Aorta (tissue), 5 donors: ENCODE measurements around the gene VWF. TPM values are rescaled to one million over a fixed set of nuclear protein-coding genes. Genes with fewer than 3 reads are reported as not detected.
A peak's percentile ranks its signal among the peaks of the same experiment; 100 is the strongest.

Source experiments
- ATAC-seq: fragments of 200-7000 bp; cut with Tn5 transposase; one replicate; pipeline ENCODE4 v1.9.1; 2022; ENCODE audit warnings: moderate library complexity; ENCODE audit not compliant: low FRiP score
- DNase-seq, 2 donors: peaks; one replicate each; pipeline ENCODE4 v3.0.0-alpha.2; 2020
- H3K27ac ChIP-seq, 2 donors: one replicate each; pipeline ENCODE4 v1.5.1; 2013; ENCODE audit warnings: low read length in 2 of 2, mild to moderate bottlenecking in 2 of 2, moderate library complexity in 2 of 2, control low read depth in 1 of 2, inconsistent platforms in 1 of 2, low read depth in 1 of 2
- H3K27me3 ChIP-seq, 2 donors: one replicate each; pipeline ENCODE4 v1.6.1; 2013; ENCODE audit warnings: control low read depth in 1 of 2, low read length in 1 of 2, mild to moderate bottlenecking in 1 of 2, moderate library complexity in 1 of 2; ENCODE audit not compliant: insufficient read depth in 2 of 2, control insufficient read depth in 1 of 2
- H3K36me3 ChIP-seq, 2 donors: one replicate each; pipeline ENCODE4 v1.6.1; 2013; ENCODE audit warnings: control low read depth in 1 of 2, low read length in 1 of 2, mild to moderate bottlenecking in 1 of 2; ENCODE audit not compliant: insufficient read depth in 2 of 2, control insufficient read depth in 1 of 2
- H3K4me1 ChIP-seq, 2 donors: one replicate each; pipeline ENCODE4 v1.6.1; 2013; ENCODE audit warnings: low read length in 2 of 2, control low read depth in 1 of 2, mild to moderate bottlenecking in 1 of 2, moderate library complexity in 1 of 2; ENCODE audit not compliant: insufficient read depth in 2 of 2, control insufficient read depth in 1 of 2
- H3K4me3 ChIP-seq, 2 donors: one replicate each; pipeline ENCODE4 v1.5.1; 2013; ENCODE audit warnings: low read length in 2 of 2, control low read depth in 1 of 2, mild to moderate bottlenecking in 1 of 2
- H3K9me3 ChIP-seq: one replicate; pipeline ENCODE4 v1.6.1; 2013; ENCODE audit warnings: mild to moderate bottlenecking, low read length; ENCODE audit not compliant: control insufficient read depth
- WGBS, 2 donors: extraction: QIAGEN DNeasy Blood & Tissue Kit; methylation state at CpG; one replicate each; pipeline ENCODE4 v1.1.7; 2013; 5-methylcytosine and 5-hydroxymethylcytosine counted together
- intact Hi-C, 2 donors: fragments of 100-400 bp; cut with DNase I; formaldehyde crosslinking; loops; one replicate each; pipeline versions ENCODE4 v1.14.2 to v1.15.0; 2022
- polyA plus RNA-seq, 2 donors: library from polyadenylated mRNA; stranded (reverse); fragments of 200-250 nt; gene quantifications; one replicate each; pipeline ENCODE4 v1.2.3, GENCODE V29; 2013
- total RNA-seq, 2 donors: library from RNA; stranded (reverse); fragmentation: NEBNext Ultra II Directional; extraction: Animal tissue kit (Norgen Biotek cat#: 25700); gene quantifications; one replicate each; pipeline ENCODE4 v1.2.1, GENCODE V29; 2021
- donor health status: healthy with polysubstance abuse.
- donor health status: Bipolar disorder and iron deficiency.
- donor health status: DM: no; HTN: no; CAD: no.
- donor health status: DM: no; HTN: no; CAD: no.
- donor health status: DM: yes; HTN: yes; CAD: no.

VWF gene
- total and polyA plus RNA-seq, 4 donors = 1.3 to 619 (median 263) TPM

- ATAC-seq = peak; percentile 33
- no peaks in the 10 kb centered on the region for H3K36me3 ChIP-seq
- H3K27me3 ChIP-seq = no peaks in the 10 kb centered on the region
- H3K9me3 ChIP-seq = no peaks in the 10 kb centered on the region
- 74 to 80% methylated on average over 14 of the region's 14 CpGs for WGBS, 2 donors
- H3K4me1 ChIP-seq = no peaks in the 10 kb centered on the region
- no peak overlapping the region for H3K4me3 ChIP-seq
- DNase-seq = no peak
- H3K27ac ChIP-seq = no peak overlapping the region
- intact Hi-C loops = no loop called here
Measured at GRCh38 chr12:6116471-6117021, 7.9 kb downstream of the VWF start.

GRCh38 chr12:6115389-6115788 lies 9.1 kb downstream of the VWF start:
- no peaks in the 10 kb centered on the region for H3K36me3 ChIP-seq
- no peak overlapping the region for H3K4me3 ChIP-seq
- H3K27ac ChIP-seq = no peak overlapping the region
- WGBS, 2 donors = 72 to 83% methylated on average over 6 of the region's 6 CpGs
- ATAC-seq = no peak
- no peaks in the 10 kb centered on the region for H3K4me1 ChIP-seq
- intact Hi-C loops = no loop called here
- no peak for DNase-seq
- no peaks in the 10 kb centered on the region for H3K27me3 ChIP-seq
- no peaks in the 10 kb centered on the region for H3K9me3 ChIP-seq

GRCh38 chr12:6114476-6114870 lies 10.0 kb downstream of the VWF start:
- Histone ChIP-seq H3K27ac (no peak overlapping the region), H3K4me1 (no peaks in the 10 kb centered on the region), H3K9me3 (no peaks in the 10 kb centered on the region), H3K4me3 (no peak overlapping the region), H3K27me3 (no peaks in the 10 kb centered on the region), H3K36me3 (no peaks in the 10 kb centered on the region)
- intact Hi-C loops = no loop called here
- peak; percentile 17 for ATAC-seq
- no peak for DNase-seq
- WGBS, 2 donors = 95% methylated on average over 6 of the region's 6 CpGs

GRCh38 chr12:6113691-6114475 lies 10.6 kb downstream of the VWF start:
- no peak for DNase-seq
- intact Hi-C loops = no loop called here
- Histone ChIP-seq H3K27me3 (no peaks in the 10 kb centered on the region), H3K4me1 (no peaks in the 10 kb centered on the region), H3K9me3 (no peaks in the 10 kb centered on the region), H3K36me3 (no peaks in the 10 kb centered on the region), H3K27ac (no peak overlapping the region), H3K4me3 (no peak overlapping the region)
- ATAC-seq = no peak
- 85 to 88% methylated on average over 11 of the region's 11 CpGs for WGBS, 2 donors

- H3K36me3 ChIP-seq = no peaks in the 10 kb centered on the region
- no peaks in the 10 kb centered on the region for H3K9me3 ChIP-seq
- ATAC-seq = no peak
- DNase-seq = no peak
- H3K27me3 ChIP-seq = no peaks in the 10 kb centered on the region
- H3K4me3 ChIP-seq = no peak overlapping the region
- WGBS, 2 donors = 65 to 72% methylated on average over 5 of the region's 5 CpGs
- H3K4me1 ChIP-seq = no peaks in the 10 kb centered on the region
- intact Hi-C loops = no loop called here
- no peak overlapping the region for H3K27ac ChIP-seq
Measured at GRCh38 chr12:6112004-6112403, 12.5 kb downstream of the VWF start.

GRCh38 chr12:6110006-6110405 lies 14.5 kb downstream of the VWF start:
- no peaks in the 10 kb centered on the region for H3K27me3 ChIP-seq
- H3K36me3 ChIP-seq = no peaks in the 10 kb centered on the region
- H3K4me1 ChIP-seq = no peaks in the 10 kb centered on the region
- no peak overlapping the region for H3K27ac ChIP-seq
- no peaks in the 10 kb centered on the region for H3K9me3 ChIP-seq
- 78 to 82% methylated on average over 4 of the region's 4 CpGs for WGBS, 2 donors
- no peak for DNase-seq
- no peak for ATAC-seq
- intact Hi-C loops = no loop called here
- H3K4me3 ChIP-seq = no peak overlapping the region

GRCh38 chr12:6106218-6106617 lies 18.3 kb downstream of the VWF start:
- 97% methylated on average over 3 of the region's 3 CpGs for WGBS, 2 donors
- H3K27ac ChIP-seq = no peak overlapping the region

GRCh38 chr12:6104842-6105241 lies 19.6 kb downstream of the VWF start:
- H3K4me3 ChIP-seq = no peak overlapping the region
- no peak overlapping the region for H3K27ac ChIP-seq
- no peak for ATAC-seq
- no peaks in the 10 kb centered on the region for H3K27me3 ChIP-seq
- intact Hi-C loops = no loop called here
- H3K9me3 ChIP-seq = no peaks in the 10 kb centered on the region
- no peaks in the 10 kb centered on the region for H3K36me3 ChIP-seq
- 95% methylated on average over 2 of the region's 2 CpGs for WGBS, 2 donors
- no peak for DNase-seq
- H3K4me1 ChIP-seq = no peaks in the 10 kb centered on the region

More at GRCh38 chr12:6106218-6106617, 18.3 kb downstream of the VWF start:
- Histone ChIP-seq H3K9me3 (no peaks in the 10 kb centered on the region), H3K4me3 (no peak overlapping the region), H3K27me3 (no peaks in the 10 kb centered on the region), H3K36me3 (no peaks in the 10 kb centered on the region), H3K4me1 (no peaks in the 10 kb centered on the region)
- ATAC-seq (no peak), DNase-seq (no peak)
- intact Hi-C loops = no loop called here

- intact Hi-C loops = no loop called here
- ATAC-seq (no peak), DNase-seq (no peak)
- Histone ChIP-seq H3K9me3 (no peaks in the 10 kb centered on the region), H3K36me3 (no peaks in the 10 kb centered on the region), H3K27me3 (no peaks in the 10 kb centered on the region), H3K4me3 (no peak overlapping the region), H3K4me1 (no peaks in the 10 kb centered on the region), H3K27ac (no peak overlapping the region)
- WGBS, 2 donors = 89 to 91% methylated on average over 3 of the region's 3 CpGs
Measured at GRCh38 chr12:6104027-6104426, 20.4 kb downstream of the VWF start.
